ENCODE data around the gene CNTNAP2. TPM values are rescaled to one million over a fixed set of nuclear protein-coding genes. Genes with fewer than 3 reads are reported as not detected.

Gene CNTNAP2
- total RNA-seq, 4 donors from 2014 or later: 0.25 to 0.89 (median 0.30) TPM; not detected in 1

- 52% methylated on average over 4 of the region's 4 CpGs for WGBS
- Histone ChIP-seq H3K4me3 (no peak overlapping the region), H3K36me3 (no peaks in the 10 kb centered on the region), H3K27me3 (no peaks in the 10 kb centered on the region), H3K9me3 (no peaks in the 10 kb centered on the region), H3K4me1 (no peaks in the 10 kb centered on the region), H3K27ac (no peak overlapping the region)
- TF ChIP-seq POLR2AphosphoS5 (IDR thresholded peaks at IDR 0.05) (no peak), CTCF (IDR thresholded peaks at IDR 0.05) (no peak), POLR2A (IDR thresholded peaks at IDR 0.05) (no peak), EP300 (IDR thresholded peaks at IDR 0.05) (no peak)
- DNase-seq (ENCODE audit: low spot score in 2 of 2): no peak
Measured at GRCh38 chr7:146557971-146558469, 441.4 kb downstream of the CNTNAP2 start.

- WGBS: 82% methylated on average over 3 of the region's 3 CpGs
Measured at GRCh38 chr7:146565872-146566271, 449.3 kb downstream of the CNTNAP2 start.

GRCh38 chr7:146575903-146576302 is 459.3 kb downstream of the CNTNAP2 start:
- no peak overlapping the region for H3K27ac ChIP-seq
- H3K4me1 ChIP-seq: no peaks in the 10 kb centered on the region
- TF ChIP-seq EP300 (IDR thresholded peaks at IDR 0.05): no peak
- no peaks in the 10 kb centered on the region for H3K9me3 ChIP-seq
- no peak overlapping the region for H3K4me3 ChIP-seq
- H3K36me3 ChIP-seq: no peaks in the 10 kb centered on the region
- 26% methylated on average over 2 of the region's 2 CpGs for WGBS
- DNase-seq (ENCODE audit: low spot score in 2 of 2): no peak
- no peaks in the 10 kb centered on the region for H3K27me3 ChIP-seq

More at GRCh38 chr7:146565872-146566271, 449.3 kb downstream of the CNTNAP2 start:
- TF ChIP-seq CTCF (IDR thresholded peaks at IDR 0.05): no peak
- H3K27me3 ChIP-seq: no peaks in the 10 kb centered on the region
- no peaks in the 10 kb centered on the region for H3K9me3 ChIP-seq
- H3K36me3 ChIP-seq: no peaks in the 10 kb centered on the region
- H3K4me1 ChIP-seq: no peaks in the 10 kb centered on the region
- no peak overlapping the region for H3K27ac ChIP-seq
- H3K4me3 ChIP-seq: no peak overlapping the region
- DNase-seq (ENCODE audit: low spot score in 2 of 2): no peak

GRCh38 chr7:146591976-146592375 is 475.4 kb downstream of the CNTNAP2 start:
- Histone ChIP-seq H3K36me3 (no peaks in the 10 kb centered on the region), H3K4me1 (no peaks in the 10 kb centered on the region), H3K27ac (no peak overlapping the region), H3K27me3 (no peaks in the 10 kb centered on the region), H3K4me3 (no peak overlapping the region), H3K9me3 (no peaks in the 10 kb centered on the region)
- DNase-seq (ENCODE audit: low spot score in 2 of 2): no peak
- TF ChIP-seq POLR2AphosphoS5 (IDR thresholded peaks at IDR 0.05): no peak
- no peak for TF ChIP-seq EP300 (IDR thresholded peaks at IDR 0.05)
- no peak for TF ChIP-seq CTCF (IDR thresholded peaks at IDR 0.05)
- WGBS: 69% methylated on average over 1 of the region's 1 CpG

GRCh38 chr7:146606628-146607027 is 490.0 kb downstream of the CNTNAP2 start:
- no peak overlapping the region for H3K4me3 ChIP-seq
- no peaks in the 10 kb centered on the region for H3K4me1 ChIP-seq
- no peak for DNase-seq (ENCODE audit: low spot score in 2 of 2)
- H3K27ac ChIP-seq: no peak overlapping the region
- WGBS: 72% methylated on average over 1 of the region's 1 CpG
- H3K27me3 ChIP-seq: no peaks in the 10 kb centered on the region
- H3K36me3 ChIP-seq: no peaks in the 10 kb centered on the region
- no peaks in the 10 kb centered on the region for H3K9me3 ChIP-seq
- TF ChIP-seq CTCF (IDR thresholded peaks at IDR 0.05): no peak
- TF ChIP-seq EP300 (IDR thresholded peaks at IDR 0.05): no peak
- TF ChIP-seq POLR2AphosphoS5 (IDR thresholded peaks at IDR 0.05): no peak
- TF ChIP-seq POLR2A (IDR thresholded peaks at IDR 0.05): no peak

- DNase-seq (ENCODE audit: low spot score in 2 of 2): no peak
- Histone ChIP-seq H3K9me3 (no peaks in the 10 kb centered on the region), H3K36me3 (no peaks in the 10 kb centered on the region), H3K27ac (no peak overlapping the region), H3K27me3 (no peaks in the 10 kb centered on the region), H3K4me3 (no peak overlapping the region), H3K4me1 (no peaks in the 10 kb centered on the region)
- 67% methylated on average over 5 of the region's 5 CpGs for WGBS
- no peak for TF ChIP-seq POLR2AphosphoS5 (IDR thresholded peaks at IDR 0.05)
- TF ChIP-seq EP300 (IDR thresholded peaks at IDR 0.05): no peak
- no peak for TF ChIP-seq CTCF (IDR thresholded peaks at IDR 0.05)
- no peak for TF ChIP-seq POLR2A (IDR thresholded peaks at IDR 0.05)
Measured at GRCh38 chr7:146619641-146620040, 503.0 kb downstream of the CNTNAP2 start.

Measured in suprapubic skin (tissue), 4 donors.